Measurements from ENCODE around the gene WNT3A. TPM values are rescaled to one million over a fixed set of nuclear protein-coding genes. Genes with fewer than 3 reads are reported as not detected.

WNT3A gene
- total RNA-seq, 2 experiments from 2014 or later, result not detected

GRCh38 chr1:228082214-228082917, 75.6 kb downstream of the WNT3A start, which contains the start of gene ARF1:
TSS of gene ARF1 (plus strand) at chr1:228082708. CDS start at chr1:228097115, 14,407 bp downstream.
- H3K27me3 Mint-ChIP-seq, result no peaks in the 10 kb centered on the region
- peaks cover 39% of the 10 kb centered on the region for H3K36me3 Mint-ChIP-seq (ENCODE audit: low read depth)
- peaks cover 51% of the 10 kb centered on the region for H3K4me1 Mint-ChIP-seq
- CTCF ChIA-PET, result interaction anchor here (0.7 to 3.4 kb wide), 5 partner anchors 28 to 540 kb away, joined by 3 to 13 read pairs (median 4); partner anchors contain the start of gene IBA57
- no peaks in the 10 kb centered on the region for H3K9me3 Mint-ChIP-seq
- peak within 1 kb of the TSS; percentile 90 for H3K4me3 Mint-ChIP-seq
- DNase-seq, result peak; percentile 94
- H3K27ac Mint-ChIP-seq, result peak within 1 kb of the TSS; percentile 87
- POLR2A ChIA-PET, result interaction anchor here (0.6 to 4.8 kb wide), 33 partner anchors 8 to 1428 kb away, joined by 3 to 39 read pairs (median 5); partner anchors contain the start of genes C1orf35, GUK1, IBA57 and MRPL55

- ChIA-PET POLR2A (interaction anchor here (0.6 to 4.8 kb wide), 32 partner anchors 8 to 1429 kb away, joined by 3 to 39 read pairs (median 5); partner anchors contain the start of genes C1orf35, GUK1, IBA57 and MRPL55), CTCF (interaction anchor here (0.9 to 3.4 kb wide), 5 partner anchors 16 to 541 kb away, joined by 4 to 13 read pairs (median 4); partner anchors contain the start of gene IBA57)
- Mint-ChIP-seq H3K27me3 (no peaks in the 10 kb centered on the region), H3K9me3 (no peaks in the 10 kb centered on the region), H3K27ac (peak overlapping the region; percentile 87), H3K36me3 (ENCODE audit: low read depth) (peaks cover 47% of the 10 kb centered on the region), H3K4me3 (peak overlapping the region; percentile 90), H3K4me1 (peaks cover 57% of the 10 kb centered on the region)
- peak; percentile 54 for DNase-seq
These were observed 76.4 kb downstream of the WNT3A start for GRCh38 chr1:228082918-228083870.

GRCh38 chr1:228083871-228084278, 77.1 kb downstream of the WNT3A start:
- peak overlapping the region; percentile 90 for H3K4me3 Mint-ChIP-seq
- H3K36me3 Mint-ChIP-seq (ENCODE audit: low read depth), result peaks cover 52% of the 10 kb centered on the region
- H3K27me3 Mint-ChIP-seq, result no peaks in the 10 kb centered on the region
- H3K27ac Mint-ChIP-seq, result peak overlapping the region; percentile 87
- POLR2A ChIA-PET, result interaction anchor here (0.8 to 4.8 kb wide), 10 partner anchors 11 to 410 kb away, joined by 3 to 39 read pairs (median 6); partner anchors contain the start of genes C1orf35, IBA57, MRPL55 and TRIM11
- no peak for DNase-seq
- H3K9me3 Mint-ChIP-seq, result no peaks in the 10 kb centered on the region
- CTCF ChIA-PET, result interaction anchor here (0.8 to 3.4 kb wide), 3 partner anchors 16 to 82 kb away, joined by 4 to 13 read pairs (median 4); partner anchors contain the start of gene IBA57
- H3K4me1 Mint-ChIP-seq, result peaks cover 61% of the 10 kb centered on the region

- peaks cover 55% of the 10 kb centered on the region for H3K36me3 Mint-ChIP-seq (ENCODE audit: low read depth)
- H3K4me1 Mint-ChIP-seq, result peaks cover 64% of the 10 kb centered on the region
- H3K9me3 Mint-ChIP-seq, result no peaks in the 10 kb centered on the region
- no peaks in the 10 kb centered on the region for H3K27me3 Mint-ChIP-seq
- CTCF ChIA-PET, result interaction anchor here (0.8 to 3.4 kb wide), 3 partner anchors 15 to 81 kb away, joined by 4 to 13 read pairs (median 4); partner anchors contain the start of gene IBA57
- H3K4me3 Mint-ChIP-seq, result peak overlapping the region; percentile 90
- POLR2A ChIA-PET, result interaction anchor here (0.8 to 4.8 kb wide), 9 partner anchors 11 to 410 kb away, joined by 3 to 39 read pairs (median 4); partner anchors contain the start of genes C1orf35, IBA57, MRPL55 and TRIM11
- no peak for DNase-seq
- peak overlapping the region; percentile 87 for H3K27ac Mint-ChIP-seq
These were observed 77.5 kb downstream of the WNT3A start for GRCh38 chr1:228084325-228084724.

- Mint-ChIP-seq H3K4me1 (peaks cover 67% of the 10 kb centered on the region), H3K27me3 (no peaks in the 10 kb centered on the region), H3K9me3 (no peaks in the 10 kb centered on the region), H3K27ac (peak overlapping the region; percentile 87), H3K36me3 (ENCODE audit: low read depth) (peaks cover 56% of the 10 kb centered on the region), H3K4me3 (peak overlapping the region; percentile 90)
- DNase-seq, result no peak
- POLR2A ChIA-PET, result interaction anchor here (1.1 to 4.8 kb wide), 8 partner anchors 10 to 409 kb away, joined by 3 to 39 read pairs (median 16); partner anchors contain the start of genes C1orf35, IBA57 and MRPL55
- CTCF ChIA-PET, result interaction anchor here (0.8 to 3.4 kb wide), 2 partner anchors 46 to 81 kb away, joined by 4 to 13 read pairs; partner anchors contain the start of gene IBA57
These were observed 78.0 kb downstream of the WNT3A start for GRCh38 chr1:228084797-228085196.

- Mint-ChIP-seq H3K4me1 (peaks cover 72% of the 10 kb centered on the region), H3K27me3 (no peaks in the 10 kb centered on the region), H3K9me3 (no peaks in the 10 kb centered on the region), H3K27ac (peak overlapping the region; percentile 87), H3K36me3 (ENCODE audit: low read depth) (peaks cover 62% of the 10 kb centered on the region), H3K4me3 (peak overlapping the region; percentile 90)
- ChIA-PET CTCF (interaction anchor here (3.4 kb wide), 1 partner anchor 80 kb away, joined by 13 read pairs; the partner anchor contains the start of gene IBA57), POLR2A (interaction anchor here (1.3 to 4.8 kb wide), 5 partner anchors 14 to 24 kb away, joined by 4 to 39 read pairs (median 28); partner anchors contain the start of genes C1orf35 and MRPL55)
- no peak for DNase-seq
These were observed 78.6 kb downstream of the WNT3A start for GRCh38 chr1:228085287-228085951.

- peaks cover 84% of the 10 kb centered on the region for H3K4me1 Mint-ChIP-seq
- CTCF ChIA-PET, result no interaction called here
- POLR2A ChIA-PET, result interaction anchor here (0.7 to 1.8 kb wide), 6 partner anchors 10 to 369 kb away, joined by 3 to 5 read pairs (median 3); partner anchors contain the start of gene IBA57
- H3K27ac Mint-ChIP-seq, result peak overlapping the region; percentile 83
- peaks cover 86% of the 10 kb centered on the region for H3K36me3 Mint-ChIP-seq (ENCODE audit: low read depth)
- peak; percentile 42 for DNase-seq
- peaks cover 5% of the 10 kb centered on the region for H3K9me3 Mint-ChIP-seq
- H3K27me3 Mint-ChIP-seq, result no peaks in the 10 kb centered on the region
- H3K4me3 Mint-ChIP-seq, result peak overlapping the region; percentile 55
These were observed 81.0 kb downstream of the WNT3A start for GRCh38 chr1:228087771-228088251.

GRCh38 chr1:228088586-228089498, 82.0 kb downstream of the WNT3A start:
- peaks cover 5% of the 10 kb centered on the region for H3K9me3 Mint-ChIP-seq
- ChIA-PET POLR2A (interaction anchor here (1.5 to 3.2 kb wide), 3 partner anchors 6 to 78 kb away, joined by 3 to 17 read pairs (median 11); partner anchors contain the start of gene ARF1), CTCF (no interaction called here)
- peak overlapping the region; percentile 83 for H3K27ac Mint-ChIP-seq
- no peaks in the 10 kb centered on the region for H3K27me3 Mint-ChIP-seq
- DNase-seq, result no peak
- peaks cover 81% of the 10 kb centered on the region for H3K4me1 Mint-ChIP-seq
- peaks cover 84% of the 10 kb centered on the region for H3K36me3 Mint-ChIP-seq (ENCODE audit: low read depth)
- no peak overlapping the region for H3K4me3 Mint-ChIP-seq

- Mint-ChIP-seq H3K4me3 (no peak overlapping the region), H3K27ac (peak overlapping the region; percentile 54), H3K27me3 (no peaks in the 10 kb centered on the region), H3K4me1 (peaks cover 74% of the 10 kb centered on the region), H3K9me3 (peaks cover 14% of the 10 kb centered on the region), H3K36me3 (ENCODE audit: low read depth) (peaks cover 84% of the 10 kb centered on the region)
- CTCF ChIA-PET, result interaction anchor here (1.5 kb wide), 1 partner anchor 90 kb away, joined by 3 read pairs; no protein-coding TSS in a partner anchor
- no peak for DNase-seq
- POLR2A ChIA-PET, result interaction anchor here (1.3 to 3.2 kb wide), 6 partner anchors 7 to 316 kb away, joined by 3 to 17 read pairs (median 4); partner anchors contain the start of genes ARF1 and MRPL55
These were observed 83.0 kb downstream of the WNT3A start for GRCh38 chr1:228089519-228090380.

- Mint-ChIP-seq H3K9me3 (peaks cover 20% of the 10 kb centered on the region), H3K27ac (no peak overlapping the region), H3K36me3 (ENCODE audit: low read depth) (peaks cover 84% of the 10 kb centered on the region), H3K4me3 (no peak overlapping the region), H3K4me1 (peaks cover 69% of the 10 kb centered on the region), H3K27me3 (no peaks in the 10 kb centered on the region)
- CTCF ChIA-PET, result interaction anchor here (1.5 kb wide), 1 partner anchor 91 kb away, joined by 3 read pairs; no protein-coding TSS in a partner anchor
- POLR2A ChIA-PET, result interaction anchor here (0.9 to 3.2 kb wide), 6 partner anchors 8 to 315 kb away, joined by 3 to 17 read pairs (median 4); partner anchors contain the start of genes ARF1 and MRPL55
- no peak for DNase-seq
These were observed 83.8 kb downstream of the WNT3A start for GRCh38 chr1:228090613-228091081.

Measured in activated CD4-positive, alpha-beta memory T cell treated with anti-CD3 and anti-CD28 coated beads, Interleukin-2, amount 10 ng/mL, durations not matched to agents 7 days and 5 days (primary cell).